ENCODE results near the gene HPS4.

DNA sequence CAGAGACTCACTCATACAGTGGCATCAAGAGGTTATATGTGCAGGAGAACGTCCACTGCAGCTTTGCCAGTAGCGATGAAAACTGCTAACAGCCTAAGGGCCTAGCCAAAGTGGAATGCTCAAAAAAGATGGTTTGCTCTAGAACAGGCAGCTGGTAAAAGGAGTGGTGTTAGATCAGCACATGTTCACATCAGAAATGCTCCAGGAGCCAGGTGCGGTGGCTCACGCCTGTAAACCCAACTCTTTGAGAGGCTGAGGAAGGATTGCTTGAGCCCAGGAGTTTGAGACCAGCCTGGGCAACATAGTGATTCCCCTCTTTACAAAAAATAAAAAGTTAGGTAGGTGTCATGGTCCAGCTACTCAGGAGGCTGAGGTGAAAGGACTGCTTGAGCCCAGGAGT, 39.0 kb upstream of the HPS4 start:
- TF ChIP-seq SPI1 (IDR thresholded peaks at IDR 0.05; ENCODE audit: borderline replicate concordance, insufficient read depth, low read depth, low read length) = no peak
- no peak for TF ChIP-seq EGR1 (IDR thresholded peaks at IDR 0.05; ENCODE audit: borderline replicate concordance in 1 of 2, low read depth in 2 of 2, low read length in 2 of 2)
- no peak for TF ChIP-seq POLR2A (IDR thresholded peaks at IDR 0.05; ENCODE audit: low read depth, low read length)

Data from GM12878 (cell line).